ENCODE data around the gene ADGRA1. TPM values are rescaled to one million over a fixed set of nuclear protein-coding genes. Genes with fewer than 3 reads are reported as not detected.

The ADGRA1 gene
- total and polyA plus RNA-seq, 2 experiments from 2014 or later: 0.23 to 0.52 TPM

- H3K27ac Mint-ChIP-seq: no peak overlapping the region
- Histone ChIP-seq H3K4me1 (ENCODE audit: insufficient read depth) (peaks cover 13% of the 10 kb centered on the region), H3K27me3 (ENCODE audit: insufficient read depth) (no peaks in the 10 kb centered on the region), H2AFZ (no peak overlapping the region), H3K79me2 (replicated peaks; ENCODE audit: insufficient read depth) (no peaks in the 10 kb centered on the region), H3K4me2 (peak overlapping the region; percentile 89), H4K20me1 (replicated peaks; ENCODE audit: insufficient read depth) (no peaks in the 10 kb centered on the region), H3K9me2 (ENCODE audit: insufficient read depth) (no peaks in the 10 kb centered on the region), H3K27ac (ENCODE audit: low read depth) (no peak overlapping the region), H3K4me3 (peak overlapping the region; percentile 80; the same call in 1 of the 2 replicates), H3K36me3 (ENCODE audit: insufficient read depth) (no peaks in the 10 kb centered on the region), H3F3A (replicated peaks; ENCODE audit: low read depth) (0 out of 2 replicates have a peak, but pooled peaks cover 7% of the 10 kb centered on the region)
- TF ChIP-seq ETS1 (IDR thresholded peaks at IDR 0.05): no peak
- TF ChIP-seq ZNF462 (CRISPR knock-in tag; IDR thresholded peaks at IDR 0.05): no peak
- TF ChIP-seq POLR2AphosphoS5 (IDR thresholded peaks at IDR 0.05; ENCODE audit: low read depth): no peak
- no peak for TF ChIP-seq EZH2phosphoT487 (IDR thresholded peaks at IDR 0.05; ENCODE audit: unreplicated experiment)
- TF ChIP-seq CREB1 (CRISPR knock-in tag; IDR thresholded peaks at IDR 0.05; ENCODE audit: low read depth): no peak
- no peak for TF ChIP-seq REST (IDR thresholded peaks at IDR 0.05; ENCODE audit: unreplicated experiment)
- no peak for TF ChIP-seq NANOG (IDR thresholded peaks at IDR 0.05; ENCODE audit: borderline replicate concordance)
- no peak for TF ChIP-seq ZNF331 (CRISPR knock-in tag; IDR thresholded peaks at IDR 0.05; ENCODE audit: low read depth)
- TF ChIP-seq ZNF114 (CRISPR knock-in tag; IDR thresholded peaks at IDR 0.05): no peak
- no peak for TF ChIP-seq STAT1 (IDR thresholded peaks at IDR 0.05; ENCODE audit: unreplicated experiment)
- H3K9me3 Mint-ChIP-seq: no peaks in the 10 kb centered on the region
- peaks cover 8% of the 10 kb centered on the region; the same call in 1 of the 3 replicates for H3K36me3 Mint-ChIP-seq (ENCODE audit: low read depth)
- H3K4me1 Mint-ChIP-seq: peaks cover 19% of the 10 kb centered on the region
- peaks cover 21% of the 10 kb centered on the region for H3K27me3 Mint-ChIP-seq (ENCODE audit: insufficient read depth, low read depth, poor library complexity)
- peak overlapping the region; percentile 66; the same call in 1 of the 3 replicates for H3K4me3 Mint-ChIP-seq
- peak; percentile 47 for DNase-seq (ENCODE audit: low spot score)
- ATAC-seq: peak; percentile 13
These were observed 73.9 kb downstream of the ADGRA1 start for GRCh38 chr10:133161486-133162109.
